ENCODE measurements around the gene TDRD6.

DNA sequence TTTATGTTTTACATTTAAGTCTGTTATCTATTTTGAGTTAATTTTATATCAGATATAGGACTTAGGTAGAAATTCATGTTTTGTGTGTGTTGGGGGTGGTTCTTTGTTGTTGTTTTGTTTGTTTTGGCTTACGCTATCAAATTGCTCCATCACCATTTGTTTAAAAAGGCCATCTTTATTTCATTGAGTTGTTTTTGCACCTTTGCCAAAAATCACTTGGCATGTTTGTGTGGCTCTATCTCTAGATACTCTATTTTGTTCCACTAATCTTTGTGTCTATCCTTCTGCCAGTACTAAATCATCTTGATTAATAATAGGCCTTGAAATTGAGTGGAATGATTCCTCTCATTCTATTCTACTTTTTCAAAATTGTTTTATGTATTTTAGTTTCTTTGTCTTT lies 42.4 kb upstream of the TDRD6 start:
- TF ChIP-seq POLR2A (IDR thresholded peaks at IDR 0.05; ENCODE audit: low read depth, low read length) (no peak), POLR2AphosphoS5 (IDR thresholded peaks at IDR 0.05; ENCODE audit: insufficient read depth, low read depth, low read length) (no peak)
- TF ChIP-seq, protein P1, sequence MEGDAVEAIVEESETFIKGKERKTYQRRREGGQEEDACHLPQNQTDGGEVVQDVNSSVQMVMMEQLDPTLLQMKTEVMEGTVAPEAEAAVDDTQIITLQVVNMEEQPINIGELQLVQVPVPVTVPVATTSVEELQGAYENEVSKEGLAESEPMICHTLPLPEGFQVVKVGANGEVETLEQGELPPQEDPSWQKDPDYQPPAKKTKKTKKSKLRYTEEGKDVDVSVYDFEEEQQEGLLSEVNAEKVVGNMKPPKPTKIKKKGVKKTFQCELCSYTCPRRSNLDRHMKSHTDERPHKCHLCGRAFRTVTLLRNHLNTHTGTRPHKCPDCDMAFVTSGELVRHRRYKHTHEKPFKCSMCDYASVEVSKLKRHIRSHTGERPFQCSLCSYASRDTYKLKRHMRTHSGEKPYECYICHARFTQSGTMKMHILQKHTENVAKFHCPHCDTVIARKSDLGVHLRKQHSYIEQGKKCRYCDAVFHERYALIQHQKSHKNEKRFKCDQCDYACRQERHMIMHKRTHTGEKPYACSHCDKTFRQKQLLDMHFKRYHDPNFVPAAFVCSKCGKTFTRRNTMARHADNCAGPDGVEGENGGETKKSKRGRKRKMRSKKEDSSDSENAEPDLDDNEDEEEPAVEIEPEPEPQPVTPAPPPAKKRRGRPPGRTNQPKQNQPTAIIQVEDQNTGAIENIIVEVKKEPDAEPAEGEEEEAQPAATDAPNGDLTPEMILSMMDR (IDR thresholded peaks at IDR 0.05; ENCODE audit: extremely low read depth in 1 of 2, insufficient read depth in 1 of 2, low read depth in 1 of 2, low read length in 2 of 2) = no peak
- TF ChIP-seq, protein P2, sequence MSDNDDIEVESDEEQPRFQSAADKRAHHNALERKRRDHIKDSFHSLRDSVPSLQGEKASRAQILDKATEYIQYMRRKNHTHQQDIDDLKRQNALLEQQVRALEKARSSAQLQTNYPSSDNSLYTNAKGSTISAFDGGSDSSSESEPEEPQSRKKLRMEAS (IDR thresholded peaks at IDR 0.05; ENCODE audit: insufficient read depth, insufficient read length) = no peak

Data from endothelial cell of umbilical vein (primary cell).